SK-N-SH (cell line): ENCODE measurements around the gene WASL.

Experiments
- EP300 ChIP-seq, 2 experiments: IDR thresholded peaks; 2 replicates each; pipeline versions ENCODE4 v1.4.0 to v1.6.1; 2012; ENCODE audit warnings: borderline replicate concordance in 1 of 2, low read depth in 1 of 2, low read length in 1 of 2
- GABPA ChIP-seq: IDR thresholded peaks from 2 replicates; pipeline ENCODE4 v1.4.0; 2012; ENCODE audit warnings: low read depth, mild to moderate bottlenecking
- GATA2 ChIP-seq: sonication (generic); formaldehyde crosslinking; IDR thresholded peaks from 2 replicates; pipeline ENCODE4 v1.5.0; 2020; ENCODE audit warnings: mild to moderate bottlenecking, missing genetic modification reagents
- RAD21 ChIP-seq: IDR thresholded peaks from 2 replicates; pipeline ENCODE4 v1.6.1; 2012; ENCODE audit warnings: mild to moderate bottlenecking, low read length
- TAF1 ChIP-seq: IDR thresholded peaks from 2 replicates; pipeline ENCODE4 v1.6.1; 2012; ENCODE audit warnings: low read depth, mild to moderate bottlenecking, low read length, moderate library complexity, borderline replicate concordance
- TF ChIP-seq, protein P1 (sequence below): fragments of 150-350 bp; IDR thresholded peaks from 2 replicates; pipeline ENCODE4 v1.6.1; 2017; ENCODE audit warnings: antibody characterized with exemption, low read length, low read depth, borderline replicate concordance
- TF ChIP-seq, protein P2 (sequence below): fragments of 200-600 bp; sonication (generic); IDR thresholded peaks from 2 replicates; pipeline ENCODE4 v1.6.1; 2017; ENCODE audit warnings: antibody characterized with exemption, mild to moderate bottlenecking, moderate library complexity

DNA sequence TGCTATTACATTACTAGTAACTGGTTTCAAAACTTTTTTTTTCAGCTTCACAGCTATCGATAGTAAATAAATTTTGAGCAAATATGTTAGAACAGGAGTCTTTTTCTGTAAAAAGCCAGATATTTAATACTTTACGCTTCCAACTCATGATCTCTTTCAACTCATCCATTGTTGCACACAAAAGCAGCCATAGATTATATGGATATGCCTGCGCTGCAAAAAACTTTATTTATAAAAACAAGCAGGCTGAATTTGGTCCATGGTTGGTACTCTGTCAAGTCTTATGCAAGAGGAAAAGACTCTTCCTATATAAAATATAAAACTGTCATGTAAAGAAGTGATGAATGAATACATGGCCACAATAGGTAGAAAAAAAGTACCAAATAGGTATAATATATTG lies 31.1 kb downstream of the WASL start:
- TF ChIP-seq, protein P1, sequence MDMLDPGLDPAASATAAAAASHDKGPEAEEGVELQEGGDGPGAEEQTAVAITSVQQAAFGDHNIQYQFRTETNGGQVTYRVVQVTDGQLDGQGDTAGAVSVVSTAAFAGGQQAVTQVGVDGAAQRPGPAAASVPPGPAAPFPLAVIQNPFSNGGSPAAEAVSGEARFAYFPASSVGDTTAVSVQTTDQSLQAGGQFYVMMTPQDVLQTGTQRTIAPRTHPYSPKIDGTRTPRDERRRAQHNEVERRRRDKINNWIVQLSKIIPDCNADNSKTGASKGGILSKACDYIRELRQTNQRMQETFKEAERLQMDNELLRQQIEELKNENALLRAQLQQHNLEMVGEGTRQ = no peak
- TF ChIP-seq, protein P2, sequence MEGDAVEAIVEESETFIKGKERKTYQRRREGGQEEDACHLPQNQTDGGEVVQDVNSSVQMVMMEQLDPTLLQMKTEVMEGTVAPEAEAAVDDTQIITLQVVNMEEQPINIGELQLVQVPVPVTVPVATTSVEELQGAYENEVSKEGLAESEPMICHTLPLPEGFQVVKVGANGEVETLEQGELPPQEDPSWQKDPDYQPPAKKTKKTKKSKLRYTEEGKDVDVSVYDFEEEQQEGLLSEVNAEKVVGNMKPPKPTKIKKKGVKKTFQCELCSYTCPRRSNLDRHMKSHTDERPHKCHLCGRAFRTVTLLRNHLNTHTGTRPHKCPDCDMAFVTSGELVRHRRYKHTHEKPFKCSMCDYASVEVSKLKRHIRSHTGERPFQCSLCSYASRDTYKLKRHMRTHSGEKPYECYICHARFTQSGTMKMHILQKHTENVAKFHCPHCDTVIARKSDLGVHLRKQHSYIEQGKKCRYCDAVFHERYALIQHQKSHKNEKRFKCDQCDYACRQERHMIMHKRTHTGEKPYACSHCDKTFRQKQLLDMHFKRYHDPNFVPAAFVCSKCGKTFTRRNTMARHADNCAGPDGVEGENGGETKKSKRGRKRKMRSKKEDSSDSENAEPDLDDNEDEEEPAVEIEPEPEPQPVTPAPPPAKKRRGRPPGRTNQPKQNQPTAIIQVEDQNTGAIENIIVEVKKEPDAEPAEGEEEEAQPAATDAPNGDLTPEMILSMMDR = no peak
- TF ChIP-seq TAF1 = no peak
- TF ChIP-seq GABPA = no peak
- no peak for TF ChIP-seq GATA2
- no peak for TF ChIP-seq EP300 (IDR thresholded peaks at IDR 0.05; ENCODE audit: borderline replicate concordance in 1 of 2, low read depth in 1 of 2, low read length in 1 of 2)
- no peak for TF ChIP-seq RAD21
